ENCODE results near the gene KDM3B.

KDM3B gene

GRCh38 chr5:138468966-138469539 is 116.6 kb downstream of the KDM3B start:
- Histone ChIP-seq H3K4me2 (ENCODE audit: low read depth, low read length) (no peak overlapping the region), H3K27ac (ENCODE audit: low read length) (no peak overlapping the region), H3K4me1 (ENCODE audit: low read length) (no peaks in the 10 kb centered on the region), H3K4me3 (ENCODE audit: low read length) (no peak overlapping the region), H3K36me3 (replicated peaks; ENCODE audit: insufficient read depth, low read length) (no peaks in the 10 kb centered on the region), H3K9me3 (replicated peaks; ENCODE audit: insufficient read depth, low read length) (no peaks in the 10 kb centered on the region), H3K79me2 (ENCODE audit: low read length) (no peaks in the 10 kb centered on the region), H4K20me1 (ENCODE audit: insufficient read depth, low read length) (no peaks in the 10 kb centered on the region), H3F3A (ENCODE audit: insufficient read depth, low read length) (peaks cover 6% of the 10 kb centered on the region; the same call in 1 of the 2 replicates), H3K27me3 (replicated peaks; ENCODE audit: insufficient read depth, low read length) (peaks cover 30% of the 10 kb centered on the region), H3K9me2 (replicated peaks; ENCODE audit: insufficient read depth, low read length) (no peaks in the 10 kb centered on the region), H2AFZ (ENCODE audit: low read length) (no peak overlapping the region), H3K9ac (ENCODE audit: low read length) (no peak overlapping the region)
- no peak for DNase-seq
- TF ChIP-seq CTCF (IDR thresholded peaks at IDR 0.05; ENCODE audit: low read length) (no peak), EZH2 (optimal IDR thresholded peaks at IDR 0.05; ENCODE audit: low read depth, low read length) (no peak), EZH2phosphoT487 (IDR thresholded peaks at IDR 0.05; ENCODE audit: low read length) (no peak)

GRCh38 chr5:138469540-138470321 is 117.2 kb downstream of the KDM3B start:
- Histone ChIP-seq H4K20me1 (ENCODE audit: insufficient read depth, low read length) (no peaks in the 10 kb centered on the region), H3K4me3 (ENCODE audit: low read length) (no peak overlapping the region), H3K4me1 (ENCODE audit: low read length) (no peaks in the 10 kb centered on the region), H3K27ac (ENCODE audit: low read length) (no peak overlapping the region), H3K79me2 (ENCODE audit: low read length) (no peaks in the 10 kb centered on the region), H3F3A (ENCODE audit: insufficient read depth, low read length) (peaks cover under 1% of the 10 kb centered on the region; the same call in 1 of the 2 replicates), H3K9me3 (replicated peaks; ENCODE audit: insufficient read depth, low read length) (no peaks in the 10 kb centered on the region), H3K9ac (ENCODE audit: low read length) (no peak overlapping the region), H2AFZ (ENCODE audit: low read length) (no peak overlapping the region), H3K9me2 (replicated peaks; ENCODE audit: insufficient read depth, low read length) (no peaks in the 10 kb centered on the region), H3K4me2 (ENCODE audit: low read depth, low read length) (no peak overlapping the region), H3K36me3 (replicated peaks; ENCODE audit: insufficient read depth, low read length) (no peaks in the 10 kb centered on the region), H3K27me3 (replicated peaks; ENCODE audit: insufficient read depth, low read length) (peaks cover 30% of the 10 kb centered on the region)
- no peak for TF ChIP-seq EZH2phosphoT487 (IDR thresholded peaks at IDR 0.05; ENCODE audit: low read length)
- no peak for TF ChIP-seq EZH2 (optimal IDR thresholded peaks at IDR 0.05; ENCODE audit: low read depth, low read length)
- TF ChIP-seq CTCF (IDR thresholded peaks at IDR 0.05; ENCODE audit: low read length): no peak
- DNase-seq: no peak

- Histone ChIP-seq H3K4me3 (ENCODE audit: low read length) (no peak overlapping the region), H3K36me3 (replicated peaks; ENCODE audit: insufficient read depth, low read length) (no peaks in the 10 kb centered on the region), H3K27ac (ENCODE audit: low read length) (no peak overlapping the region), H2AFZ (ENCODE audit: low read length) (no peak overlapping the region), H3K27me3 (replicated peaks; ENCODE audit: insufficient read depth, low read length) (peaks cover 30% of the 10 kb centered on the region), H3K4me2 (ENCODE audit: low read depth, low read length) (no peak overlapping the region), H3K79me2 (ENCODE audit: low read length) (no peaks in the 10 kb centered on the region), H3K9ac (ENCODE audit: low read length) (no peak overlapping the region), H4K20me1 (ENCODE audit: insufficient read depth, low read length) (no peaks in the 10 kb centered on the region), H3F3A (ENCODE audit: insufficient read depth, low read length) (no peaks in the 10 kb centered on the region), H3K9me2 (replicated peaks; ENCODE audit: insufficient read depth, low read length) (no peaks in the 10 kb centered on the region), H3K9me3 (replicated peaks; ENCODE audit: insufficient read depth, low read length) (no peaks in the 10 kb centered on the region), H3K4me1 (ENCODE audit: low read length) (no peaks in the 10 kb centered on the region)
- no peak for DNase-seq
- TF ChIP-seq EZH2phosphoT487 (IDR thresholded peaks at IDR 0.05; ENCODE audit: low read length) (no peak), CTCF (IDR thresholded peaks at IDR 0.05; ENCODE audit: low read length) (no peak), EZH2 (optimal IDR thresholded peaks at IDR 0.05; ENCODE audit: low read depth, low read length) (no peak)
Measured at GRCh38 chr5:138470322-138471051, 118.0 kb downstream of the KDM3B start.
